NT2/D1 (cell line): ENCODE results near the gene RBCK1.

Experiments
- DNase-seq: peaks from one replicate; pipeline ENCODE4 v3.0.0-alpha.2; 2011; ENCODE audit warnings: low read depth, low spot score
- H3K27me3 ChIP-seq: 2 replicates; pipeline ENCODE4 v1.6.0; 2011; ENCODE audit warnings: mild to moderate bottlenecking; ENCODE audit not compliant: insufficient read length, insufficient read depth
- H3K36me3 ChIP-seq: 2 replicates; pipeline ENCODE4 v1.6.1; 2011; ENCODE audit warnings: mild to moderate bottlenecking, low read length, mixed read lengths; ENCODE audit not compliant: insufficient read depth, insufficient read length
- H3K4me1 ChIP-seq: 2 replicates; pipeline ENCODE4 v1.5.1; 2011; ENCODE audit not compliant: insufficient read depth, insufficient read length
- H3K4me3 ChIP-seq: 2 replicates; pipeline ENCODE4 v1.5.1; 2011; ENCODE audit warnings: low read depth; ENCODE audit not compliant: insufficient read length
- H3K9ac ChIP-seq: 2 replicates; pipeline ENCODE4 v1.6.0; 2011; ENCODE audit warnings: low read depth; ENCODE audit not compliant: insufficient read length
- H3K9me3 ChIP-seq: 2 replicates; pipeline ENCODE4 v1.5.1; 2011; ENCODE audit warnings: mild to moderate bottlenecking, low read length; ENCODE audit not compliant: insufficient read depth
- SUZ12 ChIP-seq: IDR thresholded peaks from 2 replicates; pipeline ENCODE4 v1.6.1; 2011; ENCODE audit not compliant: insufficient read length, insufficient read depth; ENCODE audit errors: extremely low read depth
- YY1 ChIP-seq: IDR thresholded peaks from 2 replicates; pipeline ENCODE4 v1.6.1; 2011; ENCODE audit not compliant: insufficient read length, insufficient read depth
- ZNF274 ChIP-seq: IDR thresholded peaks from 2 replicates; pipeline ENCODE4 v1.6.1; 2011; ENCODE audit warnings: mild to moderate bottlenecking, low read depth, low read length

Gene RBCK1

DNA sequence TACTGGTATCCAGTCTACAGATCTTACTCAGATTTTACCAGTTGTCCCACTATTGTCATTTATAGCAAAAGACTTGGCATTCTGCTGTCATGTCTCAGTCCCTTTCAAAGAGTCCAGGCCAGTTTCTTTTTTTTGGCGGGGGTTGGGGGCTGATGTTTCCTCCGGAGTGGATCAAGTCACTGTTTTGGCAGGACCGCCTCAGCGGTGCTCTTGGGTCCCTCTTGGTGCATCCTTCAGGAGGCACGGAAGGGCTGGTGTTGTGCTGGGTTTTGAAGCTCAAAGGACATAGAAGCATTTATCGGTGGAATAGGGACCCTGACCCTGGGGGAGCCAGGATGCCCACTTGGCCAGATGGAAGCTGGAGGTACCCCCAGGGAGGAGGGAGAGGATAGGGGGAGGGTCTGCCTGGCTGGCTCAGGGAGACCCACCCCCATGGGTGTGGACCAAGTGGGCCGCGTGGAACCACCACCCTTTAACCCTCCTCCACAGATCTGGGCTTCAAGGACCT is 10.8 kb downstream of the RBCK1 start:
- Histone ChIP-seq H3K36me3 (peaks cover 59% of the 10 kb centered on the region), H3K9ac (no peak overlapping the region), H3K4me1 (peaks cover 2% of the 10 kb centered on the region), H3K27me3 (no peaks in the 10 kb centered on the region), H3K9me3 (no peaks in the 10 kb centered on the region; the same call in 1 of the 2 replicates), H3K4me3 (no peak overlapping the region)
- TF ChIP-seq ZNF274 = no peak
- no peak for TF ChIP-seq YY1
- TF ChIP-seq SUZ12 = no peak
- DNase-seq = no peak

DNA sequence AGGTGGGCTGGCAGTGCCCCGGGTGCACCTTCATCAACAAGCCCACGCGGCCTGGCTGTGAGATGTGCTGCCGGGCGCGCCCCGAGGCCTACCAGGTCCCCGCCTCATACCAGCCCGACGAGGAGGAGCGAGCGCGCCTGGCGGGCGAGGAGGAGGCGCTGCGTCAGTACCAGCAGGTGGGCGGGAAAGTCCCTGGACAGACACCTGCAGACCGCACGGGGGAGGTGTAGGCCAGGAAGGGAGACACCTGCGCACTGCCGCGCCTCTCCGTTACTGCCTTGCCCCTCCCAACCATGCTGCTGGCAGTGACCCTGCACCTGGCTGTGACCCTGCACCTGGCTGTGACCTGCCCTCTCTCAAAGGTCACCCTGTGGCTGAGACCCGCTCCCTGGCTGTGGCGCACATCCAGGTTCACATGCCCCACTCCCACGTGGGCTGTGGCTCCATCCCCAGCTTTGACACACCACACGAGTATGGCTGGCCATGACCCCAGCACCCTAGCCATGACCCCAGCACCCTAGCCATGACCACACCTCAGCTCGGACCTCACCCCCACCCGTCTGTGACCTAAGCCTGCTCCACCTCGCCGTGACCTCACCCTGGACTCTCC is 11.6 kb downstream of the RBCK1 start:
- Histone ChIP-seq H3K4me1 (peaks cover 2% of the 10 kb centered on the region), H3K4me3 (no peak overlapping the region), H3K27me3 (no peaks in the 10 kb centered on the region), H3K36me3 (peaks cover 65% of the 10 kb centered on the region), H3K9me3 (no peaks in the 10 kb centered on the region; the same call in 1 of the 2 replicates), H3K9ac (no peak overlapping the region)
- no peak for TF ChIP-seq SUZ12
- TF ChIP-seq ZNF274 = no peak
- TF ChIP-seq YY1 = no peak
- DNase-seq = no peak

DNA sequence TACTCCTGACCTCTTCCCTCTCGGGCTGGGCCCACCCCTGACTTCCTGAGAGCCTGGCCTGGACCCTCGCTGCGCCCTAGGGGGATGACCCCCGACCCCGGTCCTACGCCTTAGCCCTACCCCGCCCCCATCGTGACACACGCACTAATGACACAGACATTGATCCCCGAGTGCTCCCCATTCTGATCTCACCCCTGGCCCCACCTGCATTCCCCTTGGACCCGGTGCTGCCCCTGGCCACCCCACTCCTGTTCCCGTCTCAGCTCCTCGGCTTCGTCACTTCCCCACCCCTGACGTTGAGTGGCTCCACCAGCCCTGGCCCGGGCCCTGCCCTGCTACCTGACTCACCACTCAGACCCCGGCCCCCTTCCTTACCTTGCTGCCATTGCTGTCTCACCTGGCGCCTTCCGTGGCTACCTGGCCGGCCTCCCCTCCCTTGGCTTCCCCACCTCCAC is 12.1 kb downstream of the RBCK1 start:
- Histone ChIP-seq H3K36me3 (peaks cover 65% of the 10 kb centered on the region), H3K9ac (no peak overlapping the region), H3K4me3 (no peak overlapping the region), H3K4me1 (peaks cover 2% of the 10 kb centered on the region), H3K9me3 (no peaks in the 10 kb centered on the region; the same call in 1 of the 2 replicates), H3K27me3 (no peaks in the 10 kb centered on the region)
- no peak for DNase-seq
- TF ChIP-seq ZNF274 = no peak
- no peak for TF ChIP-seq SUZ12
- TF ChIP-seq YY1 = no peak

DNA sequence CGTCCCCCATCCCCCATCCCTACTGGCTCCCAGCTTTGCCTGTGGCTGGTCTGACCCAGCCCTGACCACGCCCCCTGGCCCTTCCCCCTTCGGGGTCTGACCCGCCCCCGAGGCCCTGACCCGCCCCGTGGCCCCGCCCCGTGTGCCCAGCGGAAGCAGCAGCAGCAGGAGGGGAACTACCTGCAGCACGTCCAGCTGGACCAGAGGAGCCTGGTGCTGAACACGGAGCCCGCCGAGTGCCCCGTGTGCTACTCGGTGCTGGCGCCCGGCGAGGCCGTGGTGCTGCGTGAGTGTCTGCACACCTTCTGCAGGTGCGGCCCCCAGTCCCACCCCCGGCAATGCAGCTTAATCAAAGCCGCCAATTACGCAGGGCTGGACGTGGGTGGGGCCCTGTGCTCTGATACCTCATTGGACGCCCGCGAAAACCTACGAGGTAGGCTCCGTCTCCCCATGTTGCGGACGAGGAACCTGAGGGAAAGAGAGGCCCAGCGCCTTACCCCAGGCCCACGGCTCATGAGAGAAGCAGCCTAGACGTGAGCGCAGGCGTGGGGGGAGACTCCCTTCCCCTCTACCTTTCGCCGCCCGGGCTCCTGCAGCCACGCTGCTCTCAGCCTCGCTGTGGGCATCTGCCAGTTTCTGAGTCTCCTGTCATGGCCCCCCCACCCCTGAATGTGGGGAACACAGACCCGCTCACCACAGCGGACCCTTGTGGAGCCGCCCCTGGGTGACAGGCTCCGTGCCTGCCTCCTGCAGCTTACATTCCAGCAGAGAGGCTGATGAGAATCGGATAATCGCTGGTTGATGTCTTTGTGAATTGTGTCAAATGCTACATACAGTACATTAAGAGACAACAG is 12.8 kb downstream of the RBCK1 start:
- peaks cover 2% of the 10 kb centered on the region for H3K4me1 ChIP-seq
- no peaks in the 10 kb centered on the region; the same call in 1 of the 2 replicates for H3K9me3 ChIP-seq
- H3K4me3 ChIP-seq = no peak overlapping the region
- no peak overlapping the region for H3K9ac ChIP-seq
- peaks cover 61% of the 10 kb centered on the region for H3K36me3 ChIP-seq
- no peak for DNase-seq
- no peaks in the 10 kb centered on the region for H3K27me3 ChIP-seq
- TF ChIP-seq YY1 (no peak), SUZ12 (no peak), ZNF274 (no peak)

DNA sequence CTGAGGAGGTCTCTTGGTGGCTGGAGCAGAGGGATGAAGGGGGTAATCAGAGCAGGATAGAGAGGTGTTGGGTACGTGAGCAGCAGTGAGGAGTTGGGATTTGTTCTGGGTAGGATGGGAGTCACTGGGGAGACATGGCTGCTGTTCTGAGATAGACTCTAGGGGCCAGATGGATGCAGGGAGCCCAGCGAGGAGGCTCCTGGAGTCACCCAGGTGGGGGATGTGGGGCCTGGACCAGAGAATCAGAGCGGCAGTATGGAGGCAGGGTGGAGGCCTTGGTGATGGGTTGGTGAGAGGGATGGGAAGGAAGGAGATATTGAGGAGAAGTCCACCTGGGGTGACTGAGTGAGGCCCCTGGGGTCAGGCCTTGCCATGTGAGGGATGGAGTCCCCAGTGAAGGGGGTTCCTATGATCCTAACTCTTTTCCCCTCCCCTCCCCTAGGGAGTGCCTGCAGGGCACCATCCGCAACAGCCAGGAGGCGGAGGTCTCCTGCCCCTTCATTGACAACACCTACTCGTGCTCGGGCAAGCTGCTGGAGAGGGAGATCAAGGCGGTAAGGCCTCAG is 13.7 kb downstream of the RBCK1 start:
- Histone ChIP-seq H3K27me3 (no peaks in the 10 kb centered on the region), H3K9ac (no peak overlapping the region), H3K36me3 (peaks cover 61% of the 10 kb centered on the region), H3K9me3 (no peaks in the 10 kb centered on the region; the same call in 1 of the 2 replicates), H3K4me1 (peaks cover 2% of the 10 kb centered on the region), H3K4me3 (no peak overlapping the region)
- DNase-seq = no peak
- TF ChIP-seq YY1 (no peak), ZNF274 (no peak), SUZ12 (no peak)

DNA sequence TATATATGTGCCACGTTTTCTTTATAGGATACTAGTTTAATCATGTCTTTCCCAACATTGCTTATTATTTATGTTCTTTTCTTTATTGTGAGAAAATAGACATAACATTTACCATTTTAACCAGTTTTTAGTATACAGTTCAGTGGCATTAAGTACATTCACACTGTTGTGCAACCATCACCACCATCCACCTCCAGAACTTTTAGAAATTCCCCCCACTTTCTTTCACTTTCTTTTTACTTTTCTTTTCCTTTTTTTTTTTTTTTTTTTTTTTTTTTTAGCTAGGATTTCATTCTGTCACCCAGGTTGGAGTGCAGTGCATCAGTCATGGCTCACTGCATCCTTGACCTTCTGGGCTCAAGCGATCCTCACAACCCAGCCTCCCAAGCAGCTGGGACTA is 18.5 kb downstream of the RBCK1 start:
- Histone ChIP-seq H3K9me3 (no peaks in the 10 kb centered on the region), H3K4me1 (peaks cover 15% of the 10 kb centered on the region), H3K4me3 (no peak overlapping the region), H3K27me3 (no peaks in the 10 kb centered on the region), H3K9ac (no peak overlapping the region), H3K36me3 (peaks cover 72% of the 10 kb centered on the region)
- DNase-seq = no peak
- TF ChIP-seq YY1 = no peak

DNA sequence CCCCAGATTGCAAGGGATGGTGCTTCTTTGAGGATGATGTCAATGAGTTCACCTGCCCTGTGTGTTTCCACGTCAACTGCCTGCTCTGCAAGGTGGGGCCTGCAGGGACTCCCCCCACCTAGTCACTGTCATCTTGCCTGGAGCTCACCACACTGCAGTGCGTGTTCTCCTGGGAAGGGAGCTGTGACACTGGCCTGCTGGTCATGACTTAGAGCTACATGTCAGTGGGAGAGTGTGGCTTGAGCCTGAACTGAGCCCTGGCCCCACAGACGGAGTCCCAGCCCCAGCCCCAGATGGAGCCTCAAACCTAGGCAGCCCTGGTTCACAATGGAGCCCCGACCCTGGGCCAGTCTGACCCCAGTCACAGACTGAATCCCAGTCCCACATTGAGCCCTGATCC is 19.3 kb downstream of the RBCK1 start:
- no peaks in the 10 kb centered on the region for H3K9me3 ChIP-seq
- DNase-seq = no peak
- H3K9ac ChIP-seq = no peak overlapping the region
- peaks cover 72% of the 10 kb centered on the region for H3K36me3 ChIP-seq
- H3K4me3 ChIP-seq = no peak overlapping the region
- no peaks in the 10 kb centered on the region for H3K27me3 ChIP-seq
- peaks cover 17% of the 10 kb centered on the region for H3K4me1 ChIP-seq
- TF ChIP-seq SUZ12 (no peak), YY1 (no peak), ZNF274 (no peak)
